Stimulated activated CD4-positive, alpha-beta T cell treated with anti-CD3 and anti-CD28 coated beads, Interleukin-15, amount 100 ng/mL, for 1 hour (primary cell): ENCODE data around the gene ARSG.

ENCODE experiments used
- DNase-seq, 2 donors: peaks; one replicate each; pipeline ENCODE4 v3.0.0-alpha.2; 2020; ENCODE audit warnings: low read depth in 1 of 2, low spot score in 1 of 2

The ARSG gene

DNA sequence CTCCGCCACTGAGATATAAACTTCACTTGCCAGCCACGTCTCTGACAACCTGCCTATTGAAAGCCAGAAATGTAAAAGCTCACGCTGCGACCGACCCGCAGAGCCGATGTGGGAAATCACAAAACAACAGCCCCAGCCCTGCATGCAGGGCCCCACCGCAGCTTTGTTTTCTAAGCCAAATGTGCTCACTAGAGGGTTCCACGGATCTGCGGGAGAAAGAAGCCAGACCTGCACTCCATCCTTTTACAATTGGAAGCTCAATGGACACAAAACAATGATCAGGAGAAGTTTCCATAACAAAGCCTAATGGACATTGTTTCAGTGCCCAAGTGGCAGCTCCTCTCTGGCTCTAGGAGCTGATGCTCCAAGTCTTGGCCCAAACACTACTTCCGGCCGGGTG, 132.9 kb downstream of the ARSG start:
- DNase-seq: no peak

DNA sequence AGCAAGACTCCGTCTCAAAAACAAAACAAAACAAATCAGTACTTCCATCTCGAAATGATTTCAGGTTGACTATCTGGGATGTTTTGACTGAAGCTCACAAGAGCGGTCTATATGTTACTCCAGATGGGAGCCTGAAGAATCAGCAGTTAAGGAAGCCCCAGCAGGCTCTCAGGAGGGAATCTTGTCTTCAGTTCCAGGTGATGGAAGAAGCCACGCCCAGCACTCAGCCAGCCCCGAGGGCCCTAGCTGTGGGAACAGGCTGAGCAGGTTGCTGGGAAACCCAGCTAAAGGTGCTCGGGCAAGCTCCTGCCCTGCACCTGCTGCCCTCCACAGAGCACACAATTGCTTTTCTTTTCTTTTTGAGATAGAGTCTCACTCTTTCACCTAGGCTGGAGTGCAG, 133.6 kb downstream of the ARSG start:
- DNase-seq: no peak

GRCh38 chr17:68425979-68426378, 134.7 kb downstream of the ARSG start:
- DNase-seq: no peak

- DNase-seq: no peak
These were observed 136.3 kb downstream of the ARSG start for GRCh38 chr17:68427575-68427974.

DNA sequence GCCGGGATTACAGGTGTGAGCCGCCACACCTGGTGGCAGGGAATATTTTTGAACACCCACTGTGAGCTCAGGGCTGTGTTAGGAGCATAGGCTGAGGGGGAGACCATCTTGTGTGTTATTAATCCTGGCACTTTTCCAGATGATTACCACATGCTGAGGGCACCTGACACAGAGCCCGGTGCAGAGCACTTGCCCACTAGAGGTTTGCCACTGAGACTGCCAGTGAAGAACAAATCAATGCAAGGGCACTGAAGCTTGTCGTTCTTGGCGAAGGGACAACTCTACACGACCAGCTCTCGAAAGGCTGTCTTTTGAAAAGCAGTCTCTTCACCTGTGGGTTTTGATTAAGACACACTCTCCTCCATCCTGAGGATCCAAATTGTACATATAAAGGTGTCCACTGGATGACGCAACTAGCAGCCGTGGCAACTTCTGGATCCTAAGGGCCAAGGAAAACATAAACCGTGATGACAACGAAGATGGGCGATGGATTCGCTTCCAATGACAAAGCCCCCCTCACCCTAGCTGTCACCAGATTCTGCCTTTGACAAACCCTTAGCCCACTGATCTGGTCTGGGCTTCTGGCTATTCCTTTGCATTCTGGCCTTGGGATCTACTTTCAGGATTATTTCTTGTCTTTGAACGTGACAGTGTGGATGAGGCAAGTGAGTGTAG, 137.3 kb downstream of the ARSG start:
- DNase-seq: no peak

DNA sequence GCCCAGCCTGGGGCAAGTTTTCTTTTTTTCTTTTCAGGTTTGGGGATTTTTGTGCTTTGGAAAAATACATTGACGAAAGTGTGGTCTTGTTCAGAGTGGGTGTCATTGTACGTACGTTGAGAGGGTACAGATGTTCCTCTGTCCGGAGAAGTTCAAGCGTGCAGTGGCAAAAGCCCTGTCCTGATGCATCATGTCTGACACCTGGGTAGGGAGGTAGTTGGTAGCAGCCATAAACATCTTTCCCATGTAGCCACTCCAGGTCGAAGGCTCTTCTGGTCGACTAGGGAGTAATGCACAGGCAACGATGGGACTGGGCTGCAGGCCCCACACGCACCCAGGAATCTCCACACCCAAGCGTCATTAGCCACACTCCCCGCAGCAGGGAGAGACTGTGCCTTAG, 138.6 kb downstream of the ARSG start:
- no peak for DNase-seq

DNA sequence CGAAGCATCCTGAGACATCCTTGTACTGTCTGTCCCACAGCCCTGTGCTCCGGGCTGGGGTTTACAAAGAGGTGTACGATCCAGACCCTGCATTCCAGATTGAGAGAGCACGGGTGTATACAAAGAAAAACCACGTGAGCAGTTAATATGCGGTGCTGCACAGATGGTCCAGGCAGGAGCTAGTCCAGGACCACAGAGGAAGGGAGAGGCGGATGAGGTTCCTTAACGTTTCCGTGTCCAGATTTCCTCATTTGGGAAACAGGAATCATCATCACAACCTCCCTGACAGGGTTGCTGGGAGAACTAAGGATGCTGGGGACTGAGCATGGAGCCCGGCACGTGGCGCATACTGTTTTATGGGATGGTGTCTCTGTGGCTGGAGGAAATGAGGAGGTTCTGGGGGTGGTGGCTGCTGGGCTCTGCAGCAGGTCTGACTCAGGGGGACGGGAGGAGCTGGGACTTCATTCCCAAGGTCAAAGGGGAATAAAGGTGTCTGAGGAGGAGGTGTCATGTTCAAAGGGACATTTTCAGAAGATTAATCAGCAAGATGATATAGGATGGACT, 139.8 kb downstream of the ARSG start:
- DNase-seq: no peak

- peak; percentile 14 to 18 for DNase-seq
These were observed 140.4 kb downstream of the ARSG start for GRCh38 chr17:68431661-68432071.

GRCh38 chr17:68432086-68432864, 141.0 kb downstream of the ARSG start:
- DNase-seq: no peak

- no peak for DNase-seq
These were observed 141.9 kb downstream of the ARSG start for GRCh38 chr17:68433211-68433610.

DNA sequence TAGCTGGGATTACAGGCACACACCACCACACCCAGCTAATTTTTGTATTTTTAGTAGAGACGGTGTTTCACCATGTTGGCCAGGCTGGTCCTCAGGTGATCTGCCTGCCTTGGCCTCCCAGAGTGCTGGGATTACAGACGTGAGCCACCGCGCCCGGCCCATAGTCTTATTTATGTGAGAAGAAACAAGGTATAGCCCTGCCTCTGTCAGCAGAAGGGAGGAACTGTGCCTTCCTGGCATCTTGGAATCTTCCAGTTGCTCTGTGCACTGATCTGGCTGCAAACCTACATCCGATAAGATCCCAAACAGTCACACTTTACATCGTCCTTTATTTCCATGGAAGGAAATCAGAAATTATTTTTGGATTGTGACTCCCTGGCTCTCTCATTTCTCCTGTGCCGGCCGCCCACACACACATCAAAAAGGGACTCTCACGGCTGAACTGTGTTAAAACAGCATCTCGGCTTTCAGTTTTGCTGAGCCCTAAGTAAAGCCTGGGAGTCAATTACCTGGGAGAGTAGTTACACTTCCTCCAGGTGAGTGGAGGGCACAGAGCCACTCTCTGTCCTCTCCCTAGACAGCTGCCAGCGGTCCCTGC, 142.7 kb downstream of the ARSG start:
- DNase-seq: no peak

- DNase-seq: no peak
These were observed 144.1 kb downstream of the ARSG start for GRCh38 chr17:68435361-68435760.

- DNase-seq: peak; percentile 64 to 68
These were observed 144.9 kb downstream of the ARSG start for GRCh38 chr17:68435876-68436842.

DNA sequence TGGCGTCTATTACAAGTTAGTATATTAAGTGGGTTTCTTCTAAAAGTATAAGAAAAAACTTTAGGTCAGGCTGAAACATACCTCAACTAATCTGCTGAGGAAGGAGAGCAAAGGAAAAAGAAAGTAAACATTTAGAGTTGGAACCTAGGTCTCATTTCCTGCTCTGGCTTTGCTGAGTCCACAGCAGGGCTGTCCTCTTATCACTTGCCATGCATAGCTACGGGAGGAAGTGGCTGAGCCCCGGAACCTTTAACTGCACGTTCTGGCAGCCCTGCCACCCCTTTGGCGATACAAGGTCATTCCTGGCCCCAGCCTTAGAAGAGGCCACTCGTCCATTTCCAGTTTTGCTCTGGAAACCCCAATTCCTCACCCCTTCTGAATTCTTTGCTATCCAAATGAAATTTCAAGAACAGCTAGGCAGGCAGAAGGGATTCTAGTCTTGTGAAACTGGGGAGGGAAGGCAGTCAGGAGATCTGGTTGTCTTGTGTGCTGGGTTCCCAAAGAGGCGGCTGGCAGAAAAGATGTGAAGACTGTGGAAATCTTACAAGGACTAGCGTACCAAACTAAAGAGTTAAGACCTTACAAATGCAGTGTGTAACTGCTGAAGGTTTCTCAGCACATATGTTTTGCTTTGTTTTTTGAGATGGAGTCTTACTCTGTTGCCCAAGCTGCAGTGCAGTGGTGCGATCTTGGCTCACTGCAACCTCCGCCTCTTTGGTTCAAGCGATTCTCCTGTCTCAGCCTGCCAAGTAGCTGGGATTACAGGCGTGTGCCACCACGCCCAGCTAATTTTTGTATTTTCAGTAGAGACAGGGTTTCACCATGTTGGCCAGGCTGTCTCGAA, 146.9 kb downstream of the ARSG start:
- no peak for DNase-seq

- no peak for DNase-seq
These were observed 148.5 kb downstream of the ARSG start for GRCh38 chr17:68439656-68440290.

DNA sequence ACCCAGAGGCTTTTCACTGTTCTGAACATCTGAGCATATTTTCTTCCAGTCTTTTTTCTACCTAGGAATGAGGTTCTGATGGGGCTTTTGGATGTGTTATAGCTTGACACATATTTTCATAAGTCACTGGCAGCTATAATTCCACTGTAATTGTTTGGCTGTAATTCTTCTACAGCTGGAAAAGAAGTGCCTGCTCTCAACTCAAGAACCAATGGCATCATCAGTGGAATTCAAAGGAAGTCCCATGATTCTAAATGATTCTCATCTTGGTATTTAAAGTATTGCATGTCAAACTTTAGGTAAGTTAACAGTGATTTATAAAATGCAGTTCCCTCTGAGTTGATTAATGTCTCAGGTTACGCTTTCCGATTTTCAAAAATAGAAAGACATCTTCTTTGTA, 149.2 kb downstream of the ARSG start:
- no peak for DNase-seq

DNA sequence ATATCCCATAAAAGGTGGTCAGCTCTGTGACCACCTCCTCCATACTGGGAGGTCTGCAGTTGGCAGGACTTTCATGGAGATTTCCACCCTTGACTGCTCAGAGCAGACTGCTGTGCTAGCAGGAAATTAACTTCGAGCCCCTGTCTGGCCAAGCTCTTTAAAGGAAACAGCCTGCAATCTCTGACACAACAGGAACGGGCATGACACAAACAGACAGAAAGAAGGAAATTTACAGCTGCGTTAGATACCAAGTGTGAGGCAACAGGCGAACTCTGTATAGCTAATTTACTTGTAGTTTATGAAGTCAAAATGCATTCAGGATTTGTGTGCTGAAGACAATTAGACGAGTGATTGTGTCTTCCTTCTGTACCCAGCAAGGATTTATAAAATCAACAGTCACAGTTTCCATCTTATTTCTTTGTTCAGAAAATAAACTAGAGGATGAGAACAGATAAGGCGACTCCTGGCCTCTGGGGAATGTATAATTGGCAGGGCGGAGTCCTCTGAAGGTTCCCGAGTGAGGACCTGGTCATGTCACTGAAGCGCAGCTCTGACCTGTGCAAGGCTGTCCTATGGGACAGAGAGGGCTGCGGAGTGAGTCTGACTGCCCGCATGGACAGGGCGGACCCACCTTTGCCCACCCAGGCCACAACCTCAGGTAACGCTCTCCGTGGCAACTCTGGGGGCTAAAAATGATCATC, 149.9 kb downstream of the ARSG start:
- DNase-seq: no peak

- no peak for DNase-seq
These were observed 152.7 kb downstream of the ARSG start for GRCh38 chr17:68443972-68444464.

GRCh38 chr17:68445671-68446070, 154.4 kb downstream of the ARSG start:
- no peak for DNase-seq
